NCI-H2196 treated with DMSO at 0.1 percent for 48 hours (cell line): ENCODE measurements around the gene RAP1GDS1.

Experiments used
- DNase-seq: peaks from one replicate; lab custom pipeline; 2025; ENCODE audit not compliant: unreplicated experiment; lab: John Stamatoyannopoulos, UW

Gene RAP1GDS1

GRCh38 chr4:98260579-98261404, at the start of gene RAP1GDS1:
RAP1GDS1 (plus strand) TSS chr4:98261384; CDS start chr4:98261566, 182 bp downstream.
- peak; percentile 70 for DNase-seq

- no peak for DNase-seq
Observed at GRCh38 chr4:98222306-98222705, 38.9 kb upstream of the RAP1GDS1 start.

GRCh38 chr4:98226396-98226795, 34.8 kb upstream of the RAP1GDS1 start:
- no peak for DNase-seq

GRCh38 chr4:98230961-98231360, 30.2 kb upstream of the RAP1GDS1 start:
- no peak for DNase-seq

GRCh38 chr4:98232202-98232601, 29.0 kb upstream of the RAP1GDS1 start:
- no peak for DNase-seq

- DNase-seq, result no peak
Observed at GRCh38 chr4:98237204-98237603, 24.0 kb upstream of the RAP1GDS1 start.

GRCh38 chr4:98242063-98242462, 19.1 kb upstream of the RAP1GDS1 start:
- no peak for DNase-seq

GRCh38 chr4:98242538-98242937, 18.6 kb upstream of the RAP1GDS1 start:
- no peak for DNase-seq

- DNase-seq, result no peak
Observed at GRCh38 chr4:98245226-98245625, 16.0 kb upstream of the RAP1GDS1 start.

- DNase-seq, result no peak
Observed at GRCh38 chr4:98248934-98249333, 12.2 kb upstream of the RAP1GDS1 start.

- DNase-seq, result no peak
Observed at GRCh38 chr4:98249831-98250230, 11.4 kb upstream of the RAP1GDS1 start.

GRCh38 chr4:98253499-98253898, 7.7 kb upstream of the RAP1GDS1 start:
- DNase-seq, result no peak

- DNase-seq, result no peak
Observed at GRCh38 chr4:98260047-98260578, 1.1 kb upstream of the RAP1GDS1 start.

- DNase-seq, result no peak
Observed at GRCh38 chr4:98261405-98262291, 464 bp downstream of the RAP1GDS1 start.

- no peak for DNase-seq
Observed at GRCh38 chr4:98262431-98262830, 1.2 kb downstream of the RAP1GDS1 start.

GRCh38 chr4:98267498-98267897, 6.3 kb downstream of the RAP1GDS1 start:
- DNase-seq, result no peak

- DNase-seq, result no peak
Observed at GRCh38 chr4:98275145-98275544, 14.0 kb downstream of the RAP1GDS1 start.

GRCh38 chr4:98283219-98284189, 22.3 kb downstream of the RAP1GDS1 start:
- no peak for DNase-seq

GRCh38 chr4:98284640-98285046, 23.5 kb downstream of the RAP1GDS1 start:
- DNase-seq, result no peak

GRCh38 chr4:98285676-98286075, 24.5 kb downstream of the RAP1GDS1 start:
- no peak for DNase-seq

GRCh38 chr4:98287328-98287727, 26.1 kb downstream of the RAP1GDS1 start:
- DNase-seq, result no peak
